Measurements from ENCODE around the gene LYST. TPM values are rescaled to one million over a fixed set of nuclear protein-coding genes. Genes with fewer than 3 reads are reported as not detected.

LYST gene
- polyA plus RNA-seq, 3 donors, result 46.3 to 128 (median 67.9) TPM

- intact Hi-C loops (cut with micrococcal nuclease), result no loop called here
- H2AFZ ChIP-seq (ENCODE audit: insufficient read depth, low read depth, low read length, poor library complexity, severe bottlenecking), result peak overlapping the region; percentile 72
- H3K27me3 ChIP-seq (ENCODE audit: control insufficient read depth in 2 of 2, insufficient read depth in 2 of 2, low read length in 2 of 2), result peaks cover 7 to 49% of the 10 kb centered on the region in 2 donors
- H3K9ac ChIP-seq (ENCODE audit: insufficient read depth, low read length, poor library complexity, severe bottlenecking), result no peak overlapping the region
- H3K36me3 ChIP-seq (replicated peaks in 1 of 2; ENCODE audit: control insufficient read depth in 1 of 2, insufficient read depth in 2 of 2, low read length in 2 of 2), result no peaks in the 10 kb centered on the region
- no peaks in the 10 kb centered on the region for H3K79me2 ChIP-seq (ENCODE audit: insufficient read depth, low read length)
- no peaks in the 10 kb centered on the region for H4K20me1 ChIP-seq (ENCODE audit: insufficient read depth, low read length)
- peak overlapping the region in 4 of 7 donors; percentile 2 to 65 (median 46) for H3K27ac Mint-ChIP-seq
- peak overlapping the region; percentile 73 to 90 for H3K4me3 Mint-ChIP-seq
- H3K4me2 ChIP-seq (replicated peaks; ENCODE audit: extremely low read depth, low read length, poor library complexity, severe bottlenecking), result peak overlapping the region; percentile 54
- peaks cover 37 to 59% (median 47%) of the 10 kb centered on the region in 3 donors for H3K27me3 Mint-ChIP-seq (ENCODE audit: low read depth in 3 of 3)
- H3K36me3 Mint-ChIP-seq, result no peaks in the 10 kb centered on the region
- H3K4me1 ChIP-seq (ENCODE audit: control insufficient read depth in 1 of 2, insufficient read depth in 2 of 2, low read length in 2 of 2), result peaks cover 10 to 11% of the 10 kb centered on the region in 2 donors
- no peak for TF ChIP-seq CTCF (IDR thresholded peaks at IDR 0.05)
- H3K4me3 ChIP-seq (replicated peaks in 1 of 3; ENCODE audit: low read depth in 2 of 3, low read length in 3 of 3), result peak overlapping the region; percentile 6 to 66 (median 32)
- H3K4me1 Mint-ChIP-seq, result peaks cover 17% of the 10 kb centered on the region
- peak; percentile 34 to 80 (median 51) for DNase-seq
- 16% methylated on average over 39 of the region's 47 CpGs for WGBS (ENCODE audit: insufficient coverage)
- H3K9me3 ChIP-seq (replicated peaks in 1 of 2; ENCODE audit: control insufficient read depth in 1 of 2, insufficient read depth in 1 of 2, low read length in 2 of 2), result peaks cover 0 to 8% of the 10 kb centered on the region in 2 donors
- no peak overlapping the region for H3K27ac ChIP-seq (ENCODE audit: low read depth in 1 of 2, low read length in 2 of 2)
- H3K9me3 Mint-ChIP-seq, result peaks cover 0 to 3% (median 0%) of the 10 kb centered on the region in 7 donors
Observed at GRCh38 chr1:235642011-235642942, 224.4 kb downstream of the LYST start.

- H3K27ac ChIP-seq (ENCODE audit: low read depth in 1 of 2, low read length in 2 of 2), result no peak overlapping the region
- H2AFZ ChIP-seq (ENCODE audit: insufficient read depth, low read depth, low read length, poor library complexity, severe bottlenecking), result no peak overlapping the region
- intact Hi-C loops (cut with micrococcal nuclease), result no loop called here
- no peaks in the 10 kb centered on the region for H3K36me3 Mint-ChIP-seq
- H4K20me1 ChIP-seq (ENCODE audit: insufficient read depth, low read length), result no peaks in the 10 kb centered on the region
- H3K9ac ChIP-seq (ENCODE audit: insufficient read depth, low read length, poor library complexity, severe bottlenecking), result no peak overlapping the region
- H3K4me2 ChIP-seq (replicated peaks; ENCODE audit: extremely low read depth, low read length, poor library complexity, severe bottlenecking), result no peak overlapping the region
- H3K4me1 Mint-ChIP-seq, result peaks cover 17% of the 10 kb centered on the region
- peak overlapping the region in 1 of 7 donors; percentile 14 for H3K27ac Mint-ChIP-seq
- no peak overlapping the region for H3K4me3 Mint-ChIP-seq
- WGBS (ENCODE audit: insufficient coverage), result 100% methylated on average over 4 of the region's 12 CpGs
- no peak overlapping the region for H3K4me3 ChIP-seq (replicated peaks in 1 of 3; ENCODE audit: low read depth in 2 of 3, low read length in 3 of 3)
- peaks cover 10 to 11% of the 10 kb centered on the region in 2 donors for H3K4me1 ChIP-seq (ENCODE audit: control insufficient read depth in 1 of 2, insufficient read depth in 2 of 2, low read length in 2 of 2)
- no peaks in the 10 kb centered on the region for H3K36me3 ChIP-seq (replicated peaks in 1 of 2; ENCODE audit: control insufficient read depth in 1 of 2, insufficient read depth in 2 of 2, low read length in 2 of 2)
- DNase-seq, result no peak
- H3K9me3 Mint-ChIP-seq, result peaks cover 0 to 2% (median 0%) of the 10 kb centered on the region in 7 donors
- H3K79me2 ChIP-seq (ENCODE audit: insufficient read depth, low read length), result no peaks in the 10 kb centered on the region
- H3K27me3 ChIP-seq (ENCODE audit: control insufficient read depth in 2 of 2, insufficient read depth in 2 of 2, low read length in 2 of 2), result peaks cover 0 to 32% of the 10 kb centered on the region in 2 donors
- peaks cover 22 to 47% (median 32%) of the 10 kb centered on the region in 3 donors for H3K27me3 Mint-ChIP-seq (ENCODE audit: low read depth in 3 of 3)
- TF ChIP-seq CTCF (IDR thresholded peaks at IDR 0.05), result no peak
- H3K9me3 ChIP-seq (replicated peaks in 1 of 2; ENCODE audit: control insufficient read depth in 1 of 2, insufficient read depth in 1 of 2, low read length in 2 of 2), result no peaks in the 10 kb centered on the region
Observed at GRCh38 chr1:235640580-235640979, 226.1 kb downstream of the LYST start.

Data from CD14-positive monocyte (primary cell).